HG03045 (cell line): ENCODE data around the gene CDCA4.

Source experiments
- ATAC-seq: cut with Tn5 transposase; IDR thresholded peaks from one replicate; pipeline ENCODE4 v1.9.1; 2021; ENCODE audit warnings: mild to moderate bottlenecking, moderate library complexity; ENCODE audit not compliant: unreplicated experiment

CDCA4 gene

DNA sequence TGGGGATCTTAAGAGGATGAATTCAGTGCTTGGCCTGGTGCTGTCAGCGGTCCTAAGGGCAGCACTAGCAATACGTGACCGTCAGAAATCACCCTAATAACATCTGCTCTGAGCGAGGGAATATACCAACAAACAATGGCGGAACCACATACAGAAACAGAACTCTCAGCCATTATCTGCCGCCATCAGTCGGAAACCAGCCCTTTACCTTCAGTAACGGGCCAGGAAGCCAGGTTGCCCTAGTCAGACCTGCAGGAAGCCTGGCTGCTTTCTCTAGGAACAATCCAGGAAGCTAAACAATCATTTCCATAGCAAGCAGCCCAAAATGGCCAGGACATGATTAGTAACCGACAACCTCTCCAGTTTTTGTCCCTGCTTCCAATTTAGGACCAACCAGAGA, 5.6 kb downstream of the CDCA4 start:
- ATAC-seq, result no peak

DNA sequence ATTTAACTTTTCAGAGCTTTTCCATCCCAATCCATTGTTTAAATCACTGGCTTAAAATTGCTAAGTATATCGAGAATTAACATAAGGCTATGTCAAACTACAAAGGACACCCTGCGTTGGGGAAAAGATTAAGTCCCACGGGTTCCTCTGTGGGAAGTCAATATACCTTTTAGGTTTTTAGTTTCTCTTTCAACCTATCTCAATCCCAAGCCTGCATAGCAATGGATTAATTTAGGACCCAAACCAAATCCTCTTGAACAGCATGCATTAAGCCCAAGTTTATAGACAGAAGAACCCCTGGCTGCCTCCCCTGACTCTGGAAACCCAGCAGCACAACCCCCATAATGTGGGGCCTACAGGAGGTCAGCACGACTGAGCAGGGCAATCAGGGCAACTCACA, 6.3 kb downstream of the CDCA4 start:
- no peak for ATAC-seq

DNA sequence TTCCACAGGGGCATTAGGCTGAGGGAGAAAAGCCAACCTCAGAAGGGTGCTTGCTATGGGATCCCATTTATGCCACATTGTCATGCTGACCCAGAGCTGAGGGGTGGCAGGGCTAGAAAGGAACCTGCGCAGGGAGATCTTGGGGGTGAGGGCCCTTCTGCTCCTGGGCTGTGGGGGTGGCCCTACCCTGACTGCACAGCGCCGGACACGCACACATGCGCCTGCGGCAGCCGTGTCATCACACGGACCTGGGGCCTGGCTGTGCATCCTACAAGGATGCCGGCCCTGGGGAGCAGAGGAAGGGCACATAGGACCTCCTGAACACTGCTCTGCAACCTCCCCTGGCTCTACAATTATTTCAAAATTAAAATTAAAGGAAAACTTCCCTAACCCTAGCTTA, 6.9 kb downstream of the CDCA4 start:
- ATAC-seq, result no peak

DNA sequence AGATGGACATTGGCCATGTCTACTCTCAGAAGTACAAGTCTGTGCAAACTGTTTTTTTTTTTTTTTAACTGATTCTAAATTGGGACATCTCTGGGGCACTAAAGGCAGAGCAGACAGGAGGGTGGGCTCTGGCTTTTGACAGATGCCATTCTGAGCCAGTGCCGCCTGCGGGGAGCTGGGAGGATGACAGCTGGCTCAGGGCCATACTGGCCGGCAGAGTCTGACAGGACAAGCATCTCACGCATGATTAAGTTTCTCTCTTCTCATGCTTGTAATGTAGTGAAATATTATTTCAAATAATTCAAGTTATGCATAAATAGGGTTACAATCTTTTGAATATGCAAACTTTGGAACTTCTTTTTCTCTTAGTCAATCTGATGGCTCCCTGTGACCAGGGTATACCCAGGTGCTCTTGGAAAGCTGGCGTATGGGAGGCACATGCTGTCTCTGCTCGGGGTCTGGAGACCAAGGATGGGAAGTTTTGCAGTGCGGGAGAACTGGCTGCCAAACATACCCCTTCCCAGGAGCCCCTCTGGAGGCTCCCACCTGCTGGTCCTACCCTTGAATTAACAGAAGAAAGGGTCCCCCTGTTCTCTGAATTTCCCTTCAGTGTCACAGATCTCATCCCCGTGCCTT, 7.6 kb downstream of the CDCA4 start:
- no peak for ATAC-seq

DNA sequence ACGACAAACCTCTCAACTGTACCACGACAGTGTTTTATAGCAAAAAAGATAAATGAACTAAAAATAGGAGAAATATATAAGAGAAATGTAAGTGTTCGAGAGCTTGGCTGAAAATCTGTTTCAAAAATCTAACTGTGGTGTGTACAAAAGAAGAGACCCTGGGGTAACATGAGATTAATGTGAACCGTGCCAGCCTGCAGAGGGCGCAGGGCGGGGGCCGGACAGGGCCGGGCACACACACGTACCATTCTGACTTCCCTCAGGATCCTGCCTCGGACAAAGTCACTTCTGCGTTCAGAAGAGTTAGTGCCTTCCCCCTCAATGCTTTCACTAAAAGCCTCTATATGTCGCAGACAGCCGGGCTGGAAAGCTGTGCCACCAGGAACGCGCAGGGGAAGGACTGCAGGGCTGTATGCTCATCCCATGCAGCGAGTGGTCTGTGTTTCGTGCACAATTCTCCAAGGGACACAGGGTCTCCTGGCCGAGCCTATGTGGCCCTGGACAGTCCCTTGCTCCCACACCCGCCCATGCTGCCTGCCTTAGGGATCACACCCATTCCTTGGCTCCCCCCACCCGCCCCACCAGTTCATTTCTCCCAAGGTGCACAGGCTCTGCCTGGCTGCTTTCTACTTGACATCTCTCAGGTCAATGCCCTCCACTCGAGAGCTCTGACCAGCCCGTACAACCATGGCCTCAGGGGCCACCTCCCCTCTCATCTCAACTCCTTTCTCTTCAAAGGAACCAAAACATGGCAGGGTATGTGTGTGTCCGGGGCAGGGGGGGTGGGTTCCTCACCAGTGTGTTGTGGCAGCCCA, 8.5 kb downstream of the CDCA4 start:
- ATAC-seq, result no peak

DNA sequence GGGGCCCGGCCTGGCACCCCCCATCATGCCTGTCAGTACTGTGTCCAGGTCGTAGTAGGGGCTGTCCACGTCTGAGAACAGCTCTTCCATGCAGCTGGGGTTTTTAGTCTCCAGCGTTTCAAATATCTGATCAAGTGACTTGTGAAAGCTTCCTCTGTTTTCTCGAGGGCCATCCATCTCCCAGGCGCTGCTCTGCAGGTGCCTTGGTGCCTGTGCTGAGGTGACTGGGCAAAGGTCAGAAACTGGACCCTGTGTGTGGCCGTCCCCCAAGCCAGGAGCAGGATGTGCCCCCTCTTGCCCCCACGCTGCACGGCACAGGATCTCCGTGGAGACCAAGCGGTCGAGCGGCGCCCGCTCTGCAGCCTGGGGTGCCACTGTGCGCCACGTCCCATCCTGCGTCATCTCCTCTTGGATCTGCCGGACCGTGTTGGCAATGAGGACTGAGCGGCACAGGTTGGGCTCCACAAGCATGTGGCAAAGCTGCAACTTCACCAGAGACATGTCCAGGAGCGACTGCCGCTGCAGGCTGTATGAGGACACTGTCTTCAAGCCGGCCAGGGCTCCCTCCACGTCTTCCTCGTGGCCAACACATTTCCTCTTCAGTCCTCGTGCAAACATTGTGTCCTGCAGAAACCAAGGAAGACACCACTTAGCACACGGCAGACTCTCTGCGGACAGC, 9.4 kb downstream of the CDCA4 start:
- no peak for ATAC-seq

DNA sequence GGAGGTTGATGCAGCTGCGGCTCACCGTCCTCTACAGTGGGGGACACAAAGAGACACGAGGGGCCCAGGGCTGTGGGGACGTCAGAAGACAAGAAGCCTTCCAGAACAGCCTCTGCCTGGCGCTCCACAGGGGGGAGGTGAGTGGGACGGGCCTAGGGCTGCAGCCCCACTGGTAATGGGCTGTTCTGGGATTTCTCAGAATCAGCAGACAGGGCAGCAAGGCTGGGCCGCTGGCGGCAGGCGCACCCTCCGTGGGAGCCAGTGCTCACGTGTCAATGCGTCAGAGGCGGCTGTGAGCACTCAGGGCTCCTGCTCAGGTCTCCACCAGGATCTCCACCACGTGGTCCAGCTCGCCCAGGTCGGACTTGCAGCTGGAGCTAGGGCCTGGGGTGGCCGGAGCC, 10.0 kb downstream of the CDCA4 start:
- ATAC-seq, result no peak

DNA sequence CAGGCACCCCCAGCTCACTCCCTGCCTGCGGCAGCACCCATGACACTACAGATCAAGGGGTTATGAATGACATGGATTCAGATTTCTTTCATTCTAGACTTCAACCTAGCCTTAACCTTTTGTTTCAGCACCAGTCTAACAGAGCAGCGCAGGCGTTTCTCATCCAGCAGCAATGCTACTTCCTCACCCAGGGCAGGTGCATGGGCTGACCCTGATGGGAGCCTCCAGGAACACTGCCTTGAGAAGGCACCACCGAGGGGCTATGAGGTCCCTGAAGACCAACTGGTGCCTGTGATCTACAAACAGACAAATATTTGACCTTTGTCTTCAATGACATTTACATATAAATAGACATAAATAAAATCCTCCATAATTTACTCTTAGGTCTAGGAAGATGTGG, 10.8 kb downstream of the CDCA4 start:
- no peak for ATAC-seq

DNA sequence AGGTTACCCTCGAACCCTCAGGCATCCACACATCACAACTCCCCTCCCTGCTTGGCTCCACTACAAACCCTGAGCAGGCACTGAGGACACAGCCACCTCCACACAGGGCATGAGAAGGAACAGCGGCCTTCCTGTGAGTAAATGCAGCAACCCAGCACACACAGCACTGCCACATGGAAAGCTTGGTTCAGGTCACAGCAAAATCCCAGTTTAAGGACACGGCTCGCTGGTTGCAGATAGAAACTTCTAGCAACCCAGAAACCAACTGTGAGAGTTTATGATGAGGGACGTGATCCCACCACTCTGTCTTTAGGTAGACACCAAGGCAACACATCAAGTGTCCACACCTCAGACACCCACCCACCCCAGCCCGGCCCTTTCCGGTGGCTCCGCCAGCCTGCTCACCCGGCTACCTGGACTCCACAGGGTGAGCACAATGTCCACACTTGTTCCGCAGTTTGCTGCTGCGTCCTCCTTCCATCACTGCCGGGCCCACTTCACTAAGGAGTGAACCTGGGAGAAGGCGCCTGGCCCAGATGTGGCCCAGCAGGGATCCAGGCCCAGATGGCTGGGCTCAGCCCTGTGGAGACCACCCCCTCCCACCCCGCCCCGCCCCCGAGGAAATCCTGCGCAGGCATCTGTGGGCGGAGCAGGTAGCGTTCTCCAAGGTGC, 13.2 kb downstream of the CDCA4 start:
- ATAC-seq, result no peak

DNA sequence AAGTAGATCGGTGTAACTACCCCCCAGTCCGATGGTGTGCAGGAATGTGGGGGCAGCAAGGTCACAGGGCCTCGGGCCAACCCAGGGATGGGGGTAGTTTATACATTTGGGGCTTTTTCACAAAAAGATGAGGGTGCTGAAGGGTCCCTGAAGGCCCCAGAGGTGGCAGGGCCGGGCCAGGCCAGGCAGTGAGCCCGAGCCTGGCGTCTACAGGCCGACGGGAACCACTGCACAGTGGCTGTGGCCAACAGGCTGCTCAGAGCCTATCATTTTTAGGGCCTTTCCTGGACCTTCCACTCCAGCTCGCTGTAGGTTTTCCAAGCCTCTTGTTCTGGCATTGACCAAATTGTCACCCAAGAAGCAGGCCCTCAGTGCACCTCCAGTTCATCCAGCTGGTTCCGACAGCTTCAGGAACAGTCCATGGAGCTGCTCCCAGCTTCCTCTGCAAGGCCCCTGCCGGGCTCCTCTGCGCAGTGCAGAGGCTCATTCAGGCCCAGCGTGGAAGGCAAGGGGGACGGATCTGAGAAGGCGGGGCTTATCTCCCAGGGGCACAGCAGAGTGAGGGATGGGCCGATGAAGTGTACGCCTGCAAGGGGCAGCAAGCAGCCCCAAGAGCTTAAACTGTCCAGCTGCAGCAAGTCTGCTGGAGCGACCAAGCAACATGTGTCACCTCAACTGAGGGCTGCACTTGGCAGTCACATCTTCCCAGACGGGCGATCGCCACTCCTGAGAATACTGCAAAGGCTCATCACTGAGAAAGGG, 13.9 kb downstream of the CDCA4 start:
- no peak for ATAC-seq

DNA sequence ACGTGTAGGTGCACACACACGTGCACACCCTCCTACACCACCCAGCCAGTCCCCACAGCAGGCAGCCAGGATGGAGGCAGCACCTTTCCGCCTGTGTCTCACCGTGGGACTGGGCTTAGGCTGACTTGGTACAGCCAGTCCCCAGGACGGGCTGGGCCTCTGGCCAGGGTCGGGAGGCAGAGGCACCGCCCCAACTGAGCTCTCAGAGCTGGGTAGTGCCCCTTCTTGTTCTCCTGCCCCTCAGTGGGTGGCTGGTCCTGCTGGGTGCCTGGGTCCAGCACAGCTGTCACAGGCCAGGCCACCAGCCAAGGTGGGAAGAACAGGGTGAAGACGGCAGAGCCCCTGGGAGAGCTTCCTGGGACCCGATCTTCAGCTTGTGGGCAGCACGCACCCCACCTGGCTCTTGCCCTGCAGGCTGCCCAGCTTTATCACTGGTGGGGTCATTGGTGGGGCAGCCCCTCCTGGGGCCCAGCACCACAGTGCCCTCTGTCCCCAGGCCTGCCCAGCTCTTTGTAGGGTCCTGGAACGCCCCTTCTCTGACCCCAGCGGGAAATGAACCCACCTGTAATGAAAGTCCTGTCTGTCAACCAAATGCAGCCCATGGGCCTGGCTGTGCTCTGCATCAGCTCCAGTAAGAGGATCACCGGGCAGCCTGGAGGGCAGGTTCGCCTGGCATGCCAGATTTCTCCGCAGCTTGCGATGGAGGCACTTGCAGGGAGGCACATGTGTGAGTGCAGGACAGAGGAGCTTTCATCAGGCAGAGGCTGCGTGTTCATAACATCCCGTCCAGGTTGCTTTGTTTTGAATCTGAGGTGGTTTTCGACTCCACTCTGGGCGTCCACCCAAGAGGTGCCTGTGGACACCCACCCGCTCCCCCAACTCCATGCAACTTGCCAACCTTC, 14.7 kb downstream of the CDCA4 start:
- no peak for ATAC-seq

DNA sequence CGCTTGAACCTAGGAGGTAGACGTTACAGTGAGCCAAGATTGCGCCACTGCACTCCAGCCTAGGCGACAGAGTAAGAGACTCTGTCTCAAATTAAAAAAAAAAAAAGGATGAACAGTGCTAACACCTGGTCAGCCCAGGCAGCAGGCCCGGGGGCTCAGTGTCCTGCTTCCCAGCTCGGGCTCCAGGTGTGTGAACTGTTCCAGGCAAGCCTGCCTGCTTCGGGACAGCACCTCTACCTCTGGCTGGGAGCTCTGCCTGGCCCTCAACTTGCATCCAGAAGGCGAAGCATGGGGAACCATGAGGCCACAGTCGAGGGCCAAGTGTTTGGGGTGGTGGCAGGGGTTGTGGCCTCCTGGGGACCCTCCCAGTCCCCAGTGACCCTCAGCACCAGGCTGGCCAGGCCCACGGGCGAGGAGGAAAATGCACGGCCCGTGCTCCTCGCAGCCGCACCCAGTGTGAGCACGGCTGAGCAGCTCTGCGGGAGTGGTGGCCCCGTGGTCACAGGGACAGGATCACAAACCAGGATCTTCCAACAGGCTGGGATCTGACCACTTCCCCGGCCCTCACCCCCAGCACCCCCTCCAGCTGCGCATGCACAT, 15.5 kb downstream of the CDCA4 start:
- no peak for ATAC-seq

DNA sequence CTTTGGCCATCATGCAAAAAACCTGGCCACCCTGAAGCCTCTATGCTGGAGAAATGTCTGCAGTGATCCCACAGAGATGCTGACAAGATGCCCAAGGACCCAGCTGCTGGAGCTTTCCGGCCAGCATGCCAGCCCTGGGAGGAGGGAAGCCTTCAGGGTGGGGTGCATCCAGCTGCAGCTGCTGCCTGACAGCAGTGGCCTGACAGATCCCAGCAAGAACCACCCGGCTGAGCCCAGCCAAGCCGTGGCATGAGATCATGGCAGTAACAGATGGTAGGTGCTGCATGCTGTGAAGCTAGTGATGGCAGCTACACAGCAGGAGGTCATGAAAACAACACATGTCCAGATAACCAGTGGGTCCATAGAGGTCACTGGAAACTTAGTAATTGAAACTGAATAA, 21.5 kb downstream of the CDCA4 start:
- ATAC-seq, result no peak

DNA sequence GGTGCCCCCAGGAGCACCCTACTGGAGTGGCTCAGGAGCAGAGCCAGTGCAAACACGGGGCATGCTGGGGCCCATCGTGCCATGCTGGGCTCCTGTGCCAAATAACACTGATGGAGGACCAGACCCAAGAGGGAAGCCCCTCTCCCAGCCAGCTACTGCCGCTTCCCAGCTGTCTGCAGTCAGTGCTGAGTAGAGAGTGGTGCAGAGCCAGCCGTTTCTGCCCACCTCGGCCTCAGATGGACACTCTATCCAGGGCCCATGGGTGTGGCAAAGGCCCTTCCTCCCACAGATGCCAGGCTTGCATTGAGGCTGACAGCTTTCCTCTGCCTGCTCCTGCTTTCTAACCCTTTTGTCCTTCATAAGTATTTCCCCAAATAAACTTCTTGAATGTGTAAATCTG, 22.1 kb downstream of the CDCA4 start:
- ATAC-seq, result no peak

DNA sequence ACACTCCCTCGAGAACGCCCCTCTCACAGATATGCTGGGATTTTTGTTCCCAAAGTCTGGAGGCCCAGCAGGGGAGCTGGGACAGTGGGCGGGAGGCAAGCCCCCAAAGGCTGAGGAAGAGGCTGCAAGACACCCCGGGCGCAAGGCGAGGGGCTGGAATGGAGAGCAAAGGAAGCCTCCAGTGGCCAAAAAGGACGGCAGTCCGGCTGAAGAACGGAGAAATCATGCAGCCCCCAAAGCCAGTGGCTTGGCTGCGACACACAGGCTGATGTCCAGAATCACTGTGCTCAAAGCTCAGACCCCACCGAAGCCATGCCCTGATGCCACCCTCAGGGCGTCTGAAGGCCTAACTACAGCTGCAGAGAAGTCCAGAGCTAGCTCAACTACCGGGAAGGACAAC, 24.4 kb downstream of the CDCA4 start:
- no peak for ATAC-seq

DNA sequence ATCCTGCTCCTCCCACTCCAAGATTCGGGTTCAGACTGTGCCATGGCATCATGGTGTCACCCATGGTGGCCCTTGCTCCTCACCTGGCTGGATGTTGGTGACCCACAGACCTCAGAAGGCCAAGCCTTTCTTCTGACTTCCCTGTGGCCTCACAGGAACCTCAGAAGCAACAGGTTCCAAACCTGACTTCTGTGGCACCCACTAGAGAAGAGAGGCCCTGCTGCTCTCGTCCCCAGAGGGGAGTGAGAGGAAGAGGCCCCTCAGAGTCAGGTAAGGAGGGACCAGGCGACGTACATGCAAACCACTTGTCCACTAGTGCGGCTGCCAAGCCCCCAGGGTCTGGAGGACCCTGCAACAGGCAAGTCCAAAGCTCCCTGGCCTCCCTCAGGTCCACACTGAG, 24.9 kb downstream of the CDCA4 start:
- ATAC-seq, result no peak

DNA sequence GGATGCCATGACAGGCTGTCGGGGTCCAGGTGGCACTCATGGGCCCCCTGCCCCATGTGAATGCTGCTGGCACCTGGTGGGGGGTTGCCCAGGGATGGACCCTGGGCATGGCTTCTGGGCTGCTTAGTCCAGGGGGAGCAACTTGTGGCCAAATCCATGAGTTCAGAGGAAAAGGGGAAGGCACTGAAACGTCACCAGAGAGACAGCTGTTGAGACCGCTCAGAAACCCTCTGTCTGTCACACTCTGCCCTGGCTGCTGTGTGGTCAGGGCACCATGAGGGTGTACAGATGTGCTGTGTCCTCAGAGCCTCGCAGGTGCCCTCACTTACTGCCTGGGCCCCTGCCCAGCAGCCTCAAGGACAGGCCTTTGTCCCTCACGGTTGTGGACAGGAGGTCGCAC, 25.9 kb downstream of the CDCA4 start:
- ATAC-seq, result no peak

DNA sequence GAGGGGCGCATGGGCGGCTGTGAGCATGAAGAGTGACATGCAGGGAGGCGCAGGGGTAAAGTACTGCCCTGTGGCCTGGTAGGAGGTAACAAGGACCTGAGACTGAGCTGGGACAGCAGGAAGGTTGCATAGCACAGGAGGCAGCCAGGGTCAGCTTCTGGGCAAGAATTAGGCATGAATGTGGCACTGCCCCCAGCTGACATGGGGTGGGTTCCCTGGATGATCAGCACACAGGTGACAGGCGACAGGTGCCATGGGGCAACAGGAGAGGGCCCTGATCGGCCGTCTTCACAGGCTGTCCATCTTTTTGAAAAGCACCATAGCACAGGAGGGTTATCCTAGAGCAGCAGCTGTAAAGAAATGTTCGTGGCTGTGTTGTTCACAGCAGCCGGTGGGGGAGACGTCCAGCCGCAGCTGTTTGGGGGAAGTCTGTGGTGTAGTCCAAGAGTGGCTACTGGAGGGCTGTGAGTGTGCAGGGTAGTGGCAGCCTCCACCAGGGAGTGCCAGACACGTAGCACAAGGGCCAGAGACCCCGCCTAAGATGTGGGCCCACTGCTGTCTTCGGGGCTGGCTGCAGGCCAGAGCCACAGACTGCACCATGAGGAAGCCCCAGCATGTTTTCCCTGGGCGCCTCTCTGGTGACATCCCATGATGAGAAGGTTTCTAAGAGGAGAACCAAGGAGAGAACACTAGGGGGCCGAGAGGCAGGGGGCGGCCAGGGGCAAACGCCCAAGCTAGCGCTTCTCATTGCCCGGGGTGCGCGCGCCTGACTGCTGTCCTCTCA, 26.9 kb downstream of the CDCA4 start:
- ATAC-seq, result no peak

DNA sequence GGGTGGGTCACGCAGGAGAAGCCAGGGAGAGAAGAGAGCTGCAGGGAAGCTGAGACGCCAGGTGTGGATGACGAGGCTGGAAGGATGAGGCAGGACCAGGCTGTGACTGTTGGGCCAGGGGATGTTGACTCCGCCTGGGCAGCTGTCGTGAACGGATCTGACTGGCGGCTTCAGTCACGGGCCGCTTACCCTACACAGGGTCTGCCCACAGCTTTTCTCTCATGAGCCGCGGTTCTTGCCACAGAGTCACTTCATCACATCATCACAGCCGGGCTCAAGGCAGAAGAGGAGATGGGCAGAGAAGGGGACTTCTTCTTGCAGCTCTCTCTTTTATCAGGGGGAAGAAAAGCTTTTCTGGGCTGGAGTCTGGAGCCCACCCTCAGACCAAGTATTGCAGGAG, 27.6 kb downstream of the CDCA4 start:
- ATAC-seq, result no peak
